Esophagus muscularis mucosa (tissue), 3 donors: ENCODE results near the gene HDAC1.

Experiments
- POLR2AphosphoS5 ChIP-seq, 2 donors: sonication (generic); formaldehyde crosslinking; IDR thresholded peaks; one replicate each; pipeline ENCODE4 v1.6.1; 2017; ENCODE audit warnings: antibody characterized with exemption in 2 of 2
- TF ChIP-seq, protein P1 (sequence below), 3 experiments: fragments of 200-600 bp in 2 of 3; fragments of 450-650 bp in 1 of 3; sonication (generic) in 2 of 3; IDR thresholded peaks; one replicate each; pipeline ENCODE4 v1.5.1; 2017 to 2019; ENCODE audit warnings: antibody characterized with exemption in 3 of 3, mild to moderate bottlenecking in 2 of 3, moderate library complexity in 1 of 3

DNA sequence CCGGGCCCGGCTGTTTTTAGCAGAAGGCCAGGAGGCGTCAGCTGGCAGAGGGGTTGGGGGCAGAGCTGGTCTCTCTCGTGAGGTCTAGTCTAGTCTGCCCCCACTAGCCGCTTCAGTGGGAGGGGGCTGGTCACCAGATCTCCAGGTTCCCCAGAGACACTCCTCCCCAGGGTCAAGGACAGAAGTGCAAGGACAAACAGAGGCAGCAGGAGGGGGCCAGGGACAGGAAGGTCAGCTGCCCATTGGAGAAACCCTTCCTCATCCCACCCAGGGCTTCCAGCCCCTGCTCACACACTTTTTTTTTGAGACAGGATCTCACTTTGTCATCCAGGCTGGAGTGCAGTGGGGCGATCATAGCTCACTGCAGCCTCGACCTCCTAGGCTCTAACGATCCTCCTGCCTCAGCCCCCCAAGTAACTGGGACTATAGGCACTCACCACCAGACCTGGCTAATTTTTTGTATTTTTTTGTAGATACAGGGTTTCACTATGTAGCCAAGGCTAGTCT, 60.4 kb downstream of the HDAC1 start:
- TF ChIP-seq, protein P1, sequence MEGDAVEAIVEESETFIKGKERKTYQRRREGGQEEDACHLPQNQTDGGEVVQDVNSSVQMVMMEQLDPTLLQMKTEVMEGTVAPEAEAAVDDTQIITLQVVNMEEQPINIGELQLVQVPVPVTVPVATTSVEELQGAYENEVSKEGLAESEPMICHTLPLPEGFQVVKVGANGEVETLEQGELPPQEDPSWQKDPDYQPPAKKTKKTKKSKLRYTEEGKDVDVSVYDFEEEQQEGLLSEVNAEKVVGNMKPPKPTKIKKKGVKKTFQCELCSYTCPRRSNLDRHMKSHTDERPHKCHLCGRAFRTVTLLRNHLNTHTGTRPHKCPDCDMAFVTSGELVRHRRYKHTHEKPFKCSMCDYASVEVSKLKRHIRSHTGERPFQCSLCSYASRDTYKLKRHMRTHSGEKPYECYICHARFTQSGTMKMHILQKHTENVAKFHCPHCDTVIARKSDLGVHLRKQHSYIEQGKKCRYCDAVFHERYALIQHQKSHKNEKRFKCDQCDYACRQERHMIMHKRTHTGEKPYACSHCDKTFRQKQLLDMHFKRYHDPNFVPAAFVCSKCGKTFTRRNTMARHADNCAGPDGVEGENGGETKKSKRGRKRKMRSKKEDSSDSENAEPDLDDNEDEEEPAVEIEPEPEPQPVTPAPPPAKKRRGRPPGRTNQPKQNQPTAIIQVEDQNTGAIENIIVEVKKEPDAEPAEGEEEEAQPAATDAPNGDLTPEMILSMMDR (IDR thresholded peaks at IDR 0.05), result no peak
- TF ChIP-seq POLR2AphosphoS5 (IDR thresholded peaks at IDR 0.05), result no peak
